WTC11 (cell line): ENCODE data around the gene GABRR2. TPM values are rescaled to one million over a fixed set of nuclear protein-coding genes. Genes with fewer than 3 reads are reported as not detected.

Experiments used
- ATAC-seq: fragments of 200-7000 bp; cut with Tn5 transposase; 2 replicates; pipeline ENCODE4 v1.10.0; 2021; ENCODE audit warnings: mild to moderate bottlenecking, moderate library complexity
- CTCF ChIA-PET: fragments of 300-600 bp; sonication (Branson Sonifier 250); formaldehyde crosslinking; loops from one replicate; lab custom pipeline; 2021; ENCODE audit warnings: antibody characterized with exemption; lab: Charles Lee
- POLR2A ChIA-PET: fragments of 350-600 bp; sonication (Branson Sonifier 250); formaldehyde crosslinking; loops from one replicate; lab custom pipeline; 2021; ENCODE audit warnings: antibody characterized with exemption; lab: Charles Lee
- DNase-seq: peaks from one replicate; pipeline ENCODE4 v3.0.0; 2021; ENCODE audit warnings: low spot score
- H3K27ac Mint-ChIP-seq: 2 replicates; pipeline ENCODE4 v1.8.0; 2021; ENCODE audit warnings: mixed read lengths
- H3K27me3 Mint-ChIP-seq: 2 replicates; pipeline ENCODE4 v1.8.0; 2021; ENCODE audit warnings: low read depth, mild to moderate bottlenecking, moderate library complexity, mixed read lengths
- H3K36me3 Mint-ChIP-seq: 2 replicates; pipeline ENCODE4 v1.8.0; 2021; ENCODE audit warnings: mixed read lengths
- H3K4me1 Mint-ChIP-seq: 2 replicates; pipeline ENCODE4 v1.8.0; 2022; ENCODE audit warnings: mixed read lengths
- H3K4me3 Mint-ChIP-seq: 2 replicates; pipeline ENCODE4 v1.8.0; 2021; ENCODE audit warnings: mild to moderate bottlenecking, moderate library complexity, mixed read lengths
- H3K9me3 Mint-ChIP-seq: 2 replicates; pipeline ENCODE4 v1.8.0; 2021; ENCODE audit warnings: mixed read lengths
- CREB1 ChIP-seq: sonication (generic); formaldehyde crosslinking; IDR thresholded peaks from 2 replicates; pipeline ENCODE4 v1.8.0; 2023; ENCODE audit warnings: mild to moderate bottlenecking, missing genetic modification reagents
- E2F1 ChIP-seq: sonication (generic); formaldehyde crosslinking; IDR thresholded peaks from 2 replicates; pipeline ENCODE4 v1.8.0; 2022; ENCODE audit warnings: mild to moderate bottlenecking, missing genetic modification reagents
- ETV6 ChIP-seq: sonication (generic); formaldehyde crosslinking; IDR thresholded peaks from 2 replicates; pipeline ENCODE4 v1.8.1; 2022; ENCODE audit warnings: mild to moderate bottlenecking, missing genetic modification reagents
- GRHL2 ChIP-seq: fragments of 250-450 bp; sonication (Bioruptor Pico); IDR thresholded peaks from 2 replicates; pipeline ENCODE4 v1.8.0; 2022; ENCODE audit warnings: mild to moderate bottlenecking, moderate library complexity; ENCODE audit not compliant: insufficient replicate concordance, severe bottlenecking
- JUN ChIP-seq: sonication (generic); formaldehyde crosslinking; IDR thresholded peaks from 2 replicates; pipeline ENCODE4 v1.8.0; 2023; ENCODE audit warnings: mild to moderate bottlenecking, missing genetic modification reagents
- MAX ChIP-seq: sonication (generic); formaldehyde crosslinking; IDR thresholded peaks from 2 replicates; pipeline ENCODE4 v1.8.0; 2022; ENCODE audit warnings: mild to moderate bottlenecking, missing genetic modification reagents
- NFYB ChIP-seq: sonication (generic); formaldehyde crosslinking; conservative IDR thresholded peaks from 2 replicates; pipeline ENCODE4 v1.8.0; 2022; ENCODE audit warnings: low read depth, missing genetic modification reagents
- NR2C2 ChIP-seq: sonication (generic); formaldehyde crosslinking; IDR thresholded peaks from 2 replicates; pipeline ENCODE4 v1.8.0; 2022; ENCODE audit warnings: mild to moderate bottlenecking, missing genetic modification reagents
- NR3C1 ChIP-seq: sonication (generic); formaldehyde crosslinking; conservative IDR thresholded peaks from 2 replicates; pipeline ENCODE4 v1.8.1; 2023; ENCODE audit warnings: low read depth, mild to moderate bottlenecking, missing genetic modification reagents
- PRRX2 ChIP-seq: fragments of 250-450 bp; sonication (Bioruptor Pico); IDR thresholded peaks from 2 replicates; pipeline ENCODE4 v1.8.0; 2021; ENCODE audit warnings: mild to moderate bottlenecking
- SMAD4 ChIP-seq: sonication (generic); formaldehyde crosslinking; IDR thresholded peaks from 2 replicates; pipeline ENCODE4 v1.8.0; 2022; ENCODE audit warnings: mild to moderate bottlenecking, missing genetic modification reagents
- SP1 ChIP-seq: sonication (generic); formaldehyde crosslinking; conservative IDR thresholded peaks from 2 replicates; pipeline ENCODE4 v1.8.1; 2022; ENCODE audit warnings: missing genetic modification reagents
- TCF7 ChIP-seq: sonication (generic); formaldehyde crosslinking; IDR thresholded peaks from 2 replicates; pipeline ENCODE4 v1.8.0; 2022; ENCODE audit warnings: mild to moderate bottlenecking, low read depth, missing genetic modification reagents, moderate library complexity
- TP53 ChIP-seq: sonication (generic); formaldehyde crosslinking; IDR thresholded peaks from 2 replicates; pipeline ENCODE4 v1.8.1; 2023; ENCODE audit warnings: mild to moderate bottlenecking, missing genetic modification reagents
- ZBTB43 ChIP-seq: sonication (generic); formaldehyde crosslinking; IDR thresholded peaks from 2 replicates; pipeline ENCODE4 v1.8.1; 2023; ENCODE audit warnings: mild to moderate bottlenecking, missing genetic modification reagents
- ZNF121 ChIP-seq: sonication (generic); formaldehyde crosslinking; IDR thresholded peaks from 2 replicates; pipeline ENCODE4 v1.8.0; 2023; ENCODE audit warnings: missing genetic modification reagents
- ZNF219 ChIP-seq: sonication (generic); formaldehyde crosslinking; IDR thresholded peaks from 2 replicates; pipeline ENCODE4 v1.8.0; 2023; ENCODE audit warnings: missing genetic modification reagents, mild to moderate bottlenecking, borderline replicate concordance
- ZNF512 ChIP-seq: sonication (generic); formaldehyde crosslinking; IDR thresholded peaks from 2 replicates; pipeline ENCODE4 v1.8.1; 2022; ENCODE audit warnings: missing genetic modification reagents, borderline replicate concordance
- total RNA-seq: library from RNA; stranded (reverse); gene quantifications from 3 replicates; pipeline ENCODE4 v1.2.3, GENCODE V29; 2021
- TF ChIP-seq, protein P1 (sequence below): fragments of 200-600 bp; IDR thresholded peaks from 2 replicates; pipeline ENCODE4 v1.8.0; 2022; ENCODE audit warnings: antibody characterized with exemption
- TF ChIP-seq, protein P2 (sequence below): sonication (generic); formaldehyde crosslinking; conservative IDR thresholded peaks from 2 replicates; pipeline ENCODE4 v1.8.1; 2023; ENCODE audit warnings: mild to moderate bottlenecking, low read depth, missing genetic modification reagents, moderate library complexity
- TF ChIP-seq, protein P3 (sequence below): sonication (generic); formaldehyde crosslinking; IDR thresholded peaks from 2 replicates; pipeline ENCODE4 v1.8.1; 2023; ENCODE audit warnings: mild to moderate bottlenecking, moderate library complexity, missing genetic modification reagents

GABRR2 gene
- total RNA-seq, 1 experiment from 2014 or later = not detected

- Mint-ChIP-seq H3K27ac (no peak overlapping the region), H3K36me3 (peaks cover 13% of the 10 kb centered on the region), H3K27me3 (no peaks in the 10 kb centered on the region), H3K4me1 (no peaks in the 10 kb centered on the region), H3K4me3 (no peak overlapping the region), H3K9me3 (0 out of 2 replicates have a peak, but pooled peaks cover 3% of the 10 kb centered on the region)
- ATAC-seq (no peak), DNase-seq (no peak)
- CTCF ChIA-PET = no interaction called here
- POLR2A ChIA-PET = no interaction called here
- TF ChIP-seq SP1 (CRISPR knock-in tag) (no peak), ETV6 (CRISPR knock-in tag) (no peak), TP53 (CRISPR knock-in tag) (no peak), ZBTB43 (no peak), TCF7 (CRISPR knock-in tag) (no peak), MAX (CRISPR knock-in tag) (no peak), GRHL2 (no peak), E2F1 (CRISPR knock-in tag) (no peak), PRRX2 (CRISPR knock-in tag) (no peak), JUN (CRISPR knock-in tag) (no peak), ZNF219 (CRISPR knock-in tag) (no peak), SMAD4 (CRISPR knock-in tag) (no peak)
- TF ChIP-seq, protein P1, sequence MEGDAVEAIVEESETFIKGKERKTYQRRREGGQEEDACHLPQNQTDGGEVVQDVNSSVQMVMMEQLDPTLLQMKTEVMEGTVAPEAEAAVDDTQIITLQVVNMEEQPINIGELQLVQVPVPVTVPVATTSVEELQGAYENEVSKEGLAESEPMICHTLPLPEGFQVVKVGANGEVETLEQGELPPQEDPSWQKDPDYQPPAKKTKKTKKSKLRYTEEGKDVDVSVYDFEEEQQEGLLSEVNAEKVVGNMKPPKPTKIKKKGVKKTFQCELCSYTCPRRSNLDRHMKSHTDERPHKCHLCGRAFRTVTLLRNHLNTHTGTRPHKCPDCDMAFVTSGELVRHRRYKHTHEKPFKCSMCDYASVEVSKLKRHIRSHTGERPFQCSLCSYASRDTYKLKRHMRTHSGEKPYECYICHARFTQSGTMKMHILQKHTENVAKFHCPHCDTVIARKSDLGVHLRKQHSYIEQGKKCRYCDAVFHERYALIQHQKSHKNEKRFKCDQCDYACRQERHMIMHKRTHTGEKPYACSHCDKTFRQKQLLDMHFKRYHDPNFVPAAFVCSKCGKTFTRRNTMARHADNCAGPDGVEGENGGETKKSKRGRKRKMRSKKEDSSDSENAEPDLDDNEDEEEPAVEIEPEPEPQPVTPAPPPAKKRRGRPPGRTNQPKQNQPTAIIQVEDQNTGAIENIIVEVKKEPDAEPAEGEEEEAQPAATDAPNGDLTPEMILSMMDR = no peak
- TF ChIP-seq, protein P2, sequence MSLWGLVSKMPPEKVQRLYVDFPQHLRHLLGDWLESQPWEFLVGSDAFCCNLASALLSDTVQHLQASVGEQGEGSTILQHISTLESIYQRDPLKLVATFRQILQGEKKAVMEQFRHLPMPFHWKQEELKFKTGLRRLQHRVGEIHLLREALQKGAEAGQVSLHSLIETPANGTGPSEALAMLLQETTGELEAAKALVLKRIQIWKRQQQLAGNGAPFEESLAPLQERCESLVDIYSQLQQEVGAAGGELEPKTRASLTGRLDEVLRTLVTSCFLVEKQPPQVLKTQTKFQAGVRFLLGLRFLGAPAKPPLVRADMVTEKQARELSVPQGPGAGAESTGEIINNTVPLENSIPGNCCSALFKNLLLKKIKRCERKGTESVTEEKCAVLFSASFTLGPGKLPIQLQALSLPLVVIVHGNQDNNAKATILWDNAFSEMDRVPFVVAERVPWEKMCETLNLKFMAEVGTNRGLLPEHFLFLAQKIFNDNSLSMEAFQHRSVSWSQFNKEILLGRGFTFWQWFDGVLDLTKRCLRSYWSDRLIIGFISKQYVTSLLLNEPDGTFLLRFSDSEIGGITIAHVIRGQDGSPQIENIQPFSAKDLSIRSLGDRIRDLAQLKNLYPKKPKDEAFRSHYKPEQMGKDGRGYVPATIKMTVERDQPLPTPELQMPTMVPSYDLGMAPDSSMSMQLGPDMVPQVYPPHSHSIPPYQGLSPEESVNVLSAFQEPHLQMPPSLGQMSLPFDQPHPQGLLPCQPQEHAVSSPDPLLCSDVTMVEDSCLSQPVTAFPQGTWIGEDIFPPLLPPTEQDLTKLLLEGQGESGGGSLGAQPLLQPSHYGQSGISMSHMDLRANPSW (CRISPR knock-in tag) = no peak
Observed at GRCh38 chr6:89339565-89339964, 24.5 kb upstream of the GABRR2 start.

DNA sequence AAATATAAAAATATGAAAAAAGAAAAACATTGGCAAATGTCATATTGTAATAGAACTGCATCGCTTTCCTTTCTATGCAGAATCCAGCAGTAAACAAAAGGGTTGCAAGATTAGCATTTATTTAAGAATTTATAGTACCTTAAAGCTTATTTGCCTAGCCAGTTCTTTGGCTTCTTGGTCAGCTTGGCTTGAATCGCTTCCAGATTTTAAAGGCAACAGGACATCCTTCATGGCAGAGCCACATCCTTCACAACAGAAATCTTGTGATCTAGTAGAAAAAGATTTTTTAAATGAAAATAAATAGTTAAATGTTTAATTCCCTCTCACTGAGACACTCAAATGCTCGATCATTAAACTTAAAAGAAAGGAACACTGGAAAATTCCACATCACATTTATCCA lies 20.1 kb upstream of the GABRR2 start:
- no peak overlapping the region for H3K27ac Mint-ChIP-seq
- H3K4me3 Mint-ChIP-seq = no peak overlapping the region
- no peaks in the 10 kb centered on the region for H3K27me3 Mint-ChIP-seq
- H3K9me3 Mint-ChIP-seq = 0 out of 2 replicates have a peak, but pooled peaks cover 3% of the 10 kb centered on the region
- DNase-seq (no peak), ATAC-seq (no peak)
- ChIA-PET CTCF (interaction anchor here (2.0 kb wide), 1 partner anchor 23 kb away, joined by 10 read pairs; no protein-coding TSS in a partner anchor), POLR2A (no interaction called here)
- peaks cover 14% of the 10 kb centered on the region for H3K36me3 Mint-ChIP-seq
- TF ChIP-seq CREB1 (CRISPR knock-in tag) (no peak), NFYB (CRISPR knock-in tag) (no peak), NR2C2 (CRISPR knock-in tag) (no peak), PRRX2 (CRISPR knock-in tag) (no peak), ZNF121 (CRISPR knock-in tag) (no peak), NR3C1 (CRISPR knock-in tag) (no peak), ZNF512 (no peak)
- TF ChIP-seq, protein P3, sequence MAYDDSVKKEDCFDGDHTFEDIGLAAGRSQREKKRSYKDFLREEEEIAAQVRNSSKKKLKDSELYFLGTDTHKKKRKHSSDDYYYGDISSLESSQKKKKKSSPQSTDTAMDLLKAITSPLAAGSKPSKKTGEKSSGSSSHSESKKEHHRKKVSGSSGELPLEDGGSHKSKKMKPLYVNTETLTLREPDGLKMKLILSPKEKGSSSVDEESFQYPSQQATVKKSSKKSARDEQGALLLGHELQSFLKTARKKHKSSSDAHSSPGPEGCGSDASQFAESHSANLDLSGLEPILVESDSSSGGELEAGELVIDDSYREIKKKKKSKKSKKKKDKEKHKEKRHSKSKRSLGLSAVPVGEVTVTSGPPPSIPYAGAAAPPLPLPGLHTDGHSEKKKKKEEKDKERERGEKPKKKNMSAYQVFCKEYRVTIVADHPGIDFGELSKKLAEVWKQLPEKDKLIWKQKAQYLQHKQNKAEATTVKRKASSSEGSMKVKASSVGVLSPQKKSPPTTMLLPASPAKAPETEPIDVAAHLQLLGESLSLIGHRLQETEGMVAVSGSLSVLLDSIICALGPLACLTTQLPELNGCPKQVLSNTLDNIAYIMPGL (CRISPR knock-in tag) = no peak
- no peaks in the 10 kb centered on the region for H3K4me1 Mint-ChIP-seq
